Measurements from ENCODE around the gene PRKCH. TPM values are rescaled to one million over a fixed set of nuclear protein-coding genes. Genes with fewer than 3 reads are reported as not detected.

Gene PRKCH
- polyA plus RNA-seq, 3 donors = 5.1 to 19.7 (median 10.1) TPM

- WGBS, 3 donors = 41 to 69% (median 55%) methylated on average over 3 of the region's 3 CpGs
- peak overlapping the region; percentile 15 for H3K27ac ChIP-seq (ENCODE audit: low read depth, low read length)
Measured at GRCh38 chr14:61472801-61473376, 151.5 kb downstream of the PRKCH start.

- 0 to 21% (median 0%) methylated on average over 1 of the region's 1 CpG for WGBS, 3 donors
- no peak overlapping the region for H3K27ac ChIP-seq (ENCODE audit: low read depth, low read length)
Measured at GRCh38 chr14:61474015-61474414, 152.6 kb downstream of the PRKCH start.

DNA sequence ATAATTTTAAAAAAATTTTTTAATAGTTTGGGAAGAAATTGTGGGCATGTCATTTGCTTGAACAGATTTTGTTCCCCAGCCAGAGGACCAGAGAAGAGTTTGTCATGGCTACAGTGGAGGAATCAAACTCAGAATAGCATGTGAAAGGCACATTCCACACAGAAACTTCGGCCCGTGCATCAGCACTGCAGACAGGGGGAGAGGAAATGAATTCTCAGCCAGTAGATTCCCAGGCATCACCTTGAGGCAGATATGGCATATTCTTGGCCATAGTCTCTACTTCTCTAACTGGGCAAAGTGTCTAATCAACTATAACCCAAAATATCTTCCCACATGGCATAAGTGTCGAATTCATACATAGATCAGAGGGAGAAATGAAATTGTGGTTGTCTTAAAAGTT lies 153.3 kb downstream of the PRKCH start:
- no peak overlapping the region for H3K27ac ChIP-seq (ENCODE audit: low read depth, low read length)
- 69 to 81% (median 78%) methylated on average over 3 of the region's 3 CpGs for WGBS, 3 donors

- WGBS, 3 donors = 18 to 22% (median 20%) methylated on average over 4 of the region's 4 CpGs
- no peak overlapping the region for H3K27ac ChIP-seq (ENCODE audit: low read depth, low read length)
Measured at GRCh38 chr14:61475316-61475715, 153.9 kb downstream of the PRKCH start.

GRCh38 chr14:61476105-61476753 lies 154.8 kb downstream of the PRKCH start:
- H3K27ac ChIP-seq (ENCODE audit: low read depth, low read length) = peak overlapping the region; percentile 95

GRCh38 chr14:61476754-61477410 lies 155.5 kb downstream of the PRKCH start:
- WGBS, 3 donors = 10 to 31% (median 17%) methylated on average over 6 of the region's 6 CpGs
- H3K27ac ChIP-seq (ENCODE audit: low read depth, low read length) = peak overlapping the region; percentile 95

More at GRCh38 chr14:61476105-61476753, 154.8 kb downstream of the PRKCH start:
- WGBS, 3 donors = 73 to 88% (median 80%) methylated on average over 2 of the region's 2 CpGs

DNA sequence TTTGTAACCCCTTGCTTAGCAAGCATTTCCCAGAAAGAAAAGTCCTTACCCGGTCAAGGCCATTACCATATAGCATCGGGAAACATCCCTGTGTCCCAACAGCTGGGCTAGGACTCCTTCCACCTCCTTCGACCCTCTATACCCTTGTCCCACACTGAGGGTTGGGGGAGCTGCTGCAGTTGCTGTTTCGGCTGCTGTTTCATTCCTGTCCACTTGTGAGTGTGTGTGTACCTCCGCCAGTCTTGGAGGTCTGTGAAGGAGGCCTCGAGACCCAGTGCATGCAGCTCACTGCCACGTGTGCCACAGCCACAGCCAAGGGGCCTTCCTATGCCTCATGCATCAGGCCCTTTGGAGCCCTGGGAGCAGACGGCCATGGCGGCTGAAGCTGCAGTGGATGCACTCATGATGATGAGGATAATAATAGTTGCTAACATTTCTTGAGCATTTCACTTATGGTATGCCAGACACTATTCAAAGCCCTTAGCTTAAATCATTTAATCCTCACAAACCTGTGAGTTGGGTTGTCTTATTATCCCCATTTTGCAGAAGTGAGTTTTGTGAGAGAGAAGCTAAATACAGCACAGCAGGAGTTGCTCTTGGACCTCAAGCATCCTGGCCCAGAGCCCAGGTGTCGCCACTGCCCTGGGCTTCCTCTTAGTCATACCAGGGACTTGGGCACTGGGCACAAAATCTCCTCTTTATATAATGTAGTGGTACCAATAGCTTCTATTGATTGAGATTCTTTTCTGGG lies 156.5 kb downstream of the PRKCH start:
- 59 to 66% (median 66%) methylated on average over 10 of the region's 10 CpGs for WGBS, 3 donors
- peak overlapping the region; percentile 86 for H3K27ac ChIP-seq (ENCODE audit: low read depth, low read length)

DNA sequence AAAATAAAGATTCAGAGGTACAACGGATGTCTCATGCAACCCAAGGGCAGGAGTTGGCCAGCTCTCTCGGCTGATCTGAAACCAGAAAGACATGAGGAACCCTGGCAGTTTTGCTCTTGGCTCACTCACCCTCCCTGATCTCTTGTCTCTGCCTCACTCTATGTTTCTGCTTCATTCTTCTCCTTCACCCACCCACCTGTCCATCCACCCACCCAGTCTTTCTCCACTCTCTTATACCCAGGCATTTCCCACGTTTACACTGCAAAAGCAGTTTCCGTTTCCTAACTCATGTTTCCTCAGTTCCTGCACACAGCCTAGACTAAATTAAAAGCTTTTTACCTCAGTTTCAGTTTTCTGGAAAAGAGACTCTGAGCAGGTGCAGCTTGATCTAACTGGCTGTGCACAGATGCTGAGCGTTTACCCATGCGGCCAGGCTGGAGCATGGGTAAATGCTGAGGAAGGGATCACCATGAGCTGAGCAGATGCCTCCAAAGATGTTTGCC lies 157.6 kb downstream of the PRKCH start:
- peak overlapping the region; percentile 23 for H3K27ac ChIP-seq (ENCODE audit: low read depth, low read length)
- 44 to 57% (median 55%) methylated on average over 6 of the region's 6 CpGs for WGBS, 3 donors

DNA sequence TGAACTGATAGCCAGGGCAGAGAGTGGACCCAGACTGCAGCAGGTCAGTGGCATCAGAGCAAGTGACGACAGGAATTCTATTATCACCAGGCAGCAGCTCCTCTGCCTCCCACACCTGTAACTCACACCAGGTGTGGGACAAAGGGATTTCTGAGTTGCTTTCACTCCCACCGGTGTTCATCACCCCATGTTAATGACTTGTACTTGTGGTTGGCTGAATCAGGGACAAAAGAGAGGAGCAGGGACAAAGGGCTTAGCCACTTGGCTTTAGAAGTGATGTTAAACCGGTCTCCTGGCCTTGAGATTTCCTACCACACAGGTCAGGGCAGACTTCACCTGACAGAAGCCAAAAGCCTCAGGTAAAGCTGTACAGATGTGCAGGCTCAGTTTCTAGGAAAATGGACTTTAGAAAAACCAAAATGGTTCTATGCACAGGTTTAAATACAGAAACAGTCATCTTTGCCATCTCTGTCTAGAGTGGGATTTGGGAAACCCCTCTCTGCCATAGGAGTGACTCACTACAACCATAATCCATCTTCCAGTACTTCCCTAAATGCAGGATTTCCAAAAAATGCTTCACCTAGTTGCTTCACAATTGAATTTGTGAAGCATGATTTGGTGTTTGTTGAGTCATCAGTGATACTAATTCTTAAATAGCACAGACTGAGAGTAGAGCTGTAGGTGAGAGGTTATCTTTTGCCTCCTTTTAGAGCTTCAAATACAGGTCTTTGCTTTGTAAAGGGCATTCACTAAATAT lies 158.5 kb downstream of the PRKCH start:
- 68 to 90% (median 89%) methylated on average over 3 of the region's 3 CpGs for WGBS, 3 donors
- no peak overlapping the region for H3K27ac ChIP-seq (ENCODE audit: low read depth, low read length)

DNA sequence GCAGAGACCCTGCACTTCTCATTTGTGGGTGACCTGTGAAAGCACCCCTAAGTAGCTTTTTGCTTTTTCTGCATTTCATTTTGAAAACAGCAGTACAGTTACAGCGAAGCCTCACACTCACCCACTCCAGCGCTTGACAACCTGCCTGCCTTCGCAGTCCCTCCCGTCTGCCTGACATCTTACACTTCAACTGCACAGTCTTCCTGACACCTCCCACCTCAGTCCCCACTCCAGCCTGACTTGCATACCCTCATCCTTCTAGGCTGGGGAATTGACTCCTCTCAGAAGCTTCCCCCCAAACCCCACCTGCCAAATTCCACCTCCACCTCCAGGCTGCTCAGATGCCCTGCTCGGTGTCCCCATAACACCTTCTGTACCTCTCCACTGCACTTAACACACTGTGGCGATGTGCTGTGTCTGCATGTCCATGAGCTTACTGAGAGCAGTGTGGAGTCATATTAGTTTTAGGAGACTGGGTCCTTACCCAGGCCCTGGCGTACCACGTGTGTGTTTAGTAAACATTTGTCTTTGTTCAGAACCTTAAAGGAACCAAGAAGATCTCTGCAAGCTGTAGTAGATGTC lies 159.4 kb downstream of the PRKCH start:
- H3K27ac ChIP-seq (ENCODE audit: low read depth, low read length) = no peak overlapping the region
- 79 to 93% (median 91%) methylated on average over 8 of the region's 8 CpGs for WGBS, 3 donors

GRCh38 chr14:61481701-61482100 lies 160.3 kb downstream of the PRKCH start:
- 89 to 92% (median 89%) methylated on average over 5 of the region's 5 CpGs for WGBS, 3 donors
- no peak overlapping the region for H3K27ac ChIP-seq (ENCODE audit: low read depth, low read length)

DNA sequence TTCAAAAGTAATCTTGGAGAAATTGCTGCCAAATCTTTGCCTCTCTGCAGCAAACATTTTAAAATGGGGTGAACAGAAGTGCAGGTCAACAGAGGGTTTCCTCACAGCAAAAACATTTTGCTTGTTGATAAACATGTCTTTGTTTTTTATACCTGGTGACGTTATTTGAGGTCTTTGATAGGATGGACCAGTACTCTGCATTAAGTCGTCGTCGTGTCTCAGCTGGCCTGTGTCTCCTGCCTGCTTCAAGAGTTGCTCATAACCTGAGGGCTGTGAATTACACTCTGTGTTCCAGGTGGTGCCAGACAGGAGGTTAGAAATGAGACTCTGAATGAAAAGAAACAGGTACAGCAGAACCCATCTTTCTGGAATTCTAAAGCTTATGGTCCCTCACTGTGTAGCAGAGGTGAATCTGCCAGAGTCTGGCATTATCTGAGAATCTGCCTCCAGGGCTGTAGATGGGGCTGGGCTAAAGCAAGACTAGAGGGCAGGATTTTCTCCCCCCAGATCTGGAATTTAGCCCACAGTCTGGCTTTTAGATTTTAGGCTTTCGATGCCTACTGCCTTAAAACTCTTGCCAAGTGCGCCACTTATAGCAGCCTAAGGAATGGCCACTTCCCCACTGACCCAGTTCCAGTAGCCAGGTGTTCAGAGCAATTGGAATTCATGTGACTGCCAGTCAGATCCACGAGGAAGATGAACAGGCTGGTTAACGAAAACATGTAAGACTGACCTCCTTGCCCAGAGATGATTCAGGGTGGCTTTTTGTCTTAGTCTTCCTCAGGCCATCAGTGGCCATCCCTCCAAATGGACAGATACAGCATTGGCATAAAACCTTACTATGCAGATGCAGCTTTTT lies 161.2 kb downstream of the PRKCH start:
- WGBS, 3 donors = 46 to 85% (median 82%) methylated on average over 8 of the region's 8 CpGs
- H3K27ac ChIP-seq (ENCODE audit: low read depth, low read length) = no peak overlapping the region

DNA sequence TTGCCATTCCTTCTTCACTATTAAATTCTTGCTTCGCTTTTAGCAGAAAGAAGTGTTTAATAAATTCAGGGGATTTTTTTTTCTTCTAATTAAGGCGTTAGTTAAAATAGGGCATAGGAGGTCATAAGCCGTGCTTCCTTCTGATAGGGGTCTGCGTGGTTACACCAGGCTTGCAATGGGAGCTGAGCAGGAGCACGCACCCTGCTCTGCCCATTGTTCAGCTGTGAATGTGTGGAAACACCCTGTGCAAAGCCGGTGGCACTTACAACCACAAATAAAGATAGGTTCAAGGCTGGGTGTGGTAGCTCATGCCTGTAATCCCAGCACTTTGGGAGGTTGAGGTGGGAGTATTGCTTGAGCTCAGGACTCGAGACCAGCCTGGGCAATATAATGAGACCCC lies 162.1 kb downstream of the PRKCH start:
- H3K27ac ChIP-seq (ENCODE audit: low read depth, low read length) = no peak overlapping the region
- 86 to 96% (median 92%) methylated on average over 7 of the region's 7 CpGs for WGBS, 3 donors

DNA sequence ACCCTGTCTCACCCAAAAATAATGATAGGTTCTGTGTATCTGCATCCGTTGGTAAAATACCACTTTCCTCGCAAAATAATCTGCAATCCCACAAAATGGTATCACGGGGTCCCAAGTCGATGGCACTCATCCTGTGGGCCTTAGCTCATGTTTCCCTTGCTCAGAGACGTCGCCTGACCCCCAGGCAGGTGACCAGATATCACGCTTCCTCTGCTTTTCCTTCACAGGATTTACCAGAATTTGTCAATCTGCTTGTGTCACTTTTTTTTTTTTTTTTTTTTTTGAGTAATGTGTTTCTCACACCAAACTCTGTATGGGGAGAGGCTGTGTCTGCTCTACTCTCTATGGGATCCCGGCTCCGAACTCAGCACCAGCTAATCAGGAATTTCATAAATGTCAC lies 162.7 kb downstream of the PRKCH start:
- 85 to 92% (median 90%) methylated on average over 9 of the region's 9 CpGs for WGBS, 3 donors

GRCh38 chr14:61484826-61485584 lies 163.6 kb downstream of the PRKCH start:
- WGBS, 3 donors = 38 to 92% (median 90%) methylated on average over 8 of the region's 8 CpGs
- H3K27ac ChIP-seq (ENCODE audit: low read depth, low read length) = no peak overlapping the region

More for the DNA sequence above, 162.7 kb downstream of the PRKCH start:
- no peak overlapping the region for H3K27ac ChIP-seq (ENCODE audit: low read depth, low read length)

DNA sequence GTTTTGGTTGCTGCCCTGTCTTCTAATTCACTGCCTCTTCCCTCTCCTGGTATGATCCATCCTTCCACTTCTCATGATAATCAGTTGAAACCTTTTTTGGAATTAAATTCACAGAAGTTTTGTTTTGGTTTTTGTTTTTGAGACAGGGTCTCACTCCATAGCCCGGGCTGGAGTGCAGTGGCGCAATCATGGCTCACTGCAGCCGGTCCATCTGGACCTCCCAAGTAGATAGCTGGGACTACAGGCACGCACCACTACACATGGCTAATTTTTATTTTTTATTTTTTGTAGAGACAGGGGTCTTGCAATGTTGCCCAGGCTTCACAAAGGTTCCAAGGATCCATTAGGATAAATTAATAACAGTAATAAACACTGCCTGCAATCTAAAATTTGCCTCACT lies 164.3 kb downstream of the PRKCH start:
- 80 to 95% (median 87%) methylated on average over 4 of the region's 4 CpGs for WGBS, 3 donors
- no peak overlapping the region for H3K27ac ChIP-seq (ENCODE audit: low read depth, low read length)
